PFSK-1 (cell line): Measurements from ENCODE around the gene CNNM3.

Experiments used
- FOXP2 ChIP-seq: optimal IDR thresholded peaks from 2 replicates; pipeline ENCODE3; 2011; ENCODE audit warnings: borderline replicate concordance, control low read depth, inconsistent platforms; ENCODE audit not compliant: insufficient read depth; ENCODE audit errors: extremely low read length, extremely low read depth
- POLR2AphosphoS5 ChIP-seq: IDR thresholded peaks from 2 replicates; pipeline ENCODE4 v1.6.1; 2012; ENCODE audit warnings: low read depth, mild to moderate bottlenecking, control low read depth, low read length, moderate library complexity
- REST ChIP-seq, 2 experiments: IDR thresholded peaks; 2 replicates each; pipeline versions ENCODE4 v1.6.1 to v1.8.0; 2011 to 2012; ENCODE audit warnings: low read depth in 2 of 2, low read length in 2 of 2, control low read depth in 1 of 2, inconsistent platforms in 1 of 2, mild to moderate bottlenecking in 1 of 2, moderate library complexity in 1 of 2; ENCODE audit not compliant: insufficient read depth in 1 of 2
- SIN3A ChIP-seq: IDR thresholded peaks from 2 replicates; pipeline ENCODE4 v1.6.1; 2012; ENCODE audit warnings: mild to moderate bottlenecking, low read length, moderate library complexity, borderline replicate concordance; ENCODE audit not compliant: insufficient read depth
- TAF1 ChIP-seq: IDR thresholded peaks from 2 replicates; pipeline ENCODE4 v1.6.1; 2012; ENCODE audit warnings: low read length, control low read depth, borderline replicate concordance; ENCODE audit not compliant: insufficient read depth

Gene CNNM3

GRCh38 chr2:96775160-96775559 lies 40.9 kb upstream of the CNNM3 start:
- TF ChIP-seq REST (IDR thresholded peaks at IDR 0.05; ENCODE audit: insufficient read depth in 1 of 2, low read depth in 2 of 2, low read length in 2 of 2) (no peak), SIN3A (no peak), FOXP2 (no peak), TAF1 (no peak), POLR2AphosphoS5 (no peak)

- TF ChIP-seq FOXP2 (no peak), SIN3A (no peak), POLR2AphosphoS5 (no peak), TAF1 (no peak), REST (IDR thresholded peaks at IDR 0.05; ENCODE audit: insufficient read depth in 1 of 2, low read depth in 2 of 2, low read length in 2 of 2) (no peak)
These were observed 32.7 kb upstream of the CNNM3 start for GRCh38 chr2:96783388-96783787.

GRCh38 chr2:96787411-96787810 lies 28.7 kb upstream of the CNNM3 start:
- TF ChIP-seq FOXP2 (no peak), TAF1 (no peak), SIN3A (no peak), REST (IDR thresholded peaks at IDR 0.05; ENCODE audit: insufficient read depth in 1 of 2, low read depth in 2 of 2, low read length in 2 of 2) (no peak), POLR2AphosphoS5 (no peak)

GRCh38 chr2:96788442-96789244 lies 27.4 kb upstream of the CNNM3 start:
- no peak for TF ChIP-seq FOXP2
- no peak for TF ChIP-seq SIN3A
- no peak for TF ChIP-seq POLR2AphosphoS5
- TF ChIP-seq REST (IDR thresholded peaks at IDR 0.05; ENCODE audit: insufficient read depth in 1 of 2, low read depth in 2 of 2, low read length in 2 of 2) = no peak
- no peak for TF ChIP-seq TAF1
